HepG2 (cell line): ENCODE results near the gene SPRYD3. TPM values are rescaled to one million over a fixed set of nuclear protein-coding genes. Genes with fewer than 3 reads are reported as not detected.

Experiments used
- ATAC-seq: fragments of 200-7000 bp; cut with Tn5 transposase; 3 replicates; pipeline ENCODE4 v1.9.1; 2020; ENCODE audit warnings: mild to moderate bottlenecking, moderate library complexity
- BruUV-seq: library from RNA; stranded (reverse); fragments of 400-500 nt; replicated peaks from 2 replicates; lab custom pipeline; 2021; lab: Mats Ljungman, UMichigan
- CTCF ChIA-PET: fragments of 300-600 bp; formaldehyde crosslinking; extraction: SDS; loops from one replicate; lab custom pipeline; 2021; ENCODE audit warnings: low total read pairs, inconsistent platforms, low intra/inter-chr PET ratio; lab: Yijun Ruan, JAX
- POLR2A ChIA-PET: fragments of 350-600 bp; sonication (Branson Sonifier 250); formaldehyde crosslinking; loops from one replicate; lab custom pipeline; 2020; ENCODE audit warnings: antibody characterized with exemption, inconsistent platforms; lab: Yijun Ruan, JAX
- DNase-seq: peaks from one replicate; pipeline ENCODE4 v3.0.0-alpha.2; 2015; ENCODE audit warnings: low spot score
- FAIRE-seq: peaks from 3 replicates; lab custom pipeline; 2011; peaks lifted over from hg19 to GRCh38; lab: Jason Lieb, UNC
- H2AFZ ChIP-seq: one replicate; pipeline ENCODE4 v1.6.1; 2011; ENCODE audit warnings: low read length, inconsistent platforms
- H3K27ac ChIP-seq: fragments of 300-600 bp; 3 replicates; pipeline ENCODE4 v1.8.0; 2011; ENCODE audit warnings: mixed run types, mild to moderate bottlenecking, mixed read lengths, low read length, inconsistent platforms; ENCODE audit not compliant: insufficient read depth; ENCODE audit errors: extremely low read length
- H3K27me3 ChIP-seq, 2 experiments: fragments of 200-600 bp in 1 of 2; 2 replicates in 1 of 2; 3 replicates in 1 of 2; pipeline versions ENCODE4 v1.6.0 to v1.8.0; 2011; ENCODE audit warnings: low read length in 2 of 2, mild to moderate bottlenecking in 2 of 2, moderate library complexity in 2 of 2, inconsistent platforms in 1 of 2; ENCODE audit not compliant: insufficient read depth in 2 of 2, control insufficient read depth in 1 of 2
- H3K36me3 ChIP-seq, 2 experiments: fragments of 200-600 bp in 1 of 2; replicated peaks in 1 of 2; 2 replicates in 1 of 2; 3 replicates in 1 of 2; pipeline versions ENCODE4 v1.5.1 to v1.8.0; 2011; ENCODE audit warnings: low read length in 2 of 2, inconsistent platforms in 1 of 2; ENCODE audit not compliant: insufficient read depth in 2 of 2, control insufficient read depth in 1 of 2
- H3K4me1 ChIP-seq: 2 replicates; pipeline ENCODE4 v1.5.1; 2012; ENCODE audit warnings: low read length, inconsistent platforms; ENCODE audit not compliant: insufficient read depth
- H3K4me2 ChIP-seq: 2 replicates; pipeline ENCODE4 v1.6.0; 2011; ENCODE audit warnings: low read depth, low read length, inconsistent platforms
- H3K4me3 ChIP-seq, 3 experiments: fragments of 200-600 bp in 1 of 3; sonication (generic), shearing (Covaris generic) in 1 of 3; replicated peaks in 1 of 3; 2 replicates each; pipeline ENCODE4 v1.5.1; 2011 to 2016; ENCODE audit warnings: low read length in 3 of 3, inconsistent platforms in 2 of 3, low read depth in 2 of 3, mild to moderate bottlenecking in 2 of 3, control low read depth in 1 of 3, mixed read lengths in 1 of 3; ENCODE audit not compliant: insufficient read depth in 1 of 3
- H3K79me2 ChIP-seq: one replicate; pipeline ENCODE4 v1.6.1; 2011; ENCODE audit warnings: low read length, inconsistent platforms; ENCODE audit not compliant: insufficient read depth
- H3K9ac ChIP-seq: 2 replicates; pipeline ENCODE4 v1.6.0; 2011; ENCODE audit warnings: mild to moderate bottlenecking, low read depth, low read length, inconsistent platforms; ENCODE audit not compliant: insufficient read depth
- H3K9me3 ChIP-seq: 2 replicates; pipeline ENCODE4 v1.5.1; 2012; ENCODE audit warnings: mild to moderate bottlenecking, low read length
- H4K20me1 ChIP-seq: 2 replicates; pipeline ENCODE4 v1.6.0; 2011; ENCODE audit warnings: inconsistent platforms, mild to moderate bottlenecking, low read length, moderate library complexity; ENCODE audit not compliant: insufficient read depth
- CBX2 ChIP-seq, 2 experiments: fragments of 200-600 bp in 1 of 2; sonication (generic); formaldehyde crosslinking in 1 of 2; IDR thresholded peaks; 2 replicates each; pipeline versions ENCODE4 v1.7.0 to v1.8.1; 2018 to 2022; ENCODE audit warnings: low read depth in 2 of 2, low read length in 1 of 2, mild to moderate bottlenecking in 1 of 2, missing genetic modification reagents in 1 of 2
- KLF16 ChIP-seq, 2 experiments: sonication (generic) in 1 of 2; formaldehyde crosslinking in 1 of 2; IDR thresholded peaks; 2 replicates each; pipeline versions ENCODE4 v1.6.1 to v1.8.0; 2016 to 2023; ENCODE audit warnings: missing genetic modification reagents in 2 of 2, missing compliant biosample characterization in 1 of 2
- MED1 ChIP-seq: sonication (generic); formaldehyde crosslinking; IDR thresholded peaks from 2 replicates; pipeline ENCODE4 v1.4.0; 2020; ENCODE audit warnings: missing genetic modification reagents
- NAIF1 ChIP-seq: sonication (generic); formaldehyde crosslinking; IDR thresholded peaks from 2 replicates; pipeline ENCODE4 v1.5.0; 2020; ENCODE audit warnings: mild to moderate bottlenecking, missing genetic modification reagents, borderline replicate concordance
- SIN3A ChIP-seq: IDR thresholded peaks from 2 replicates; pipeline ENCODE4 v1.6.1; 2011; ENCODE audit warnings: low read depth, mild to moderate bottlenecking, control low read depth, low read length, borderline replicate concordance
- SMAD3 ChIP-seq: sonication (generic); formaldehyde crosslinking; IDR thresholded peaks from 2 replicates; pipeline ENCODE4 v1.4.0; 2020; ENCODE audit warnings: missing genetic modification reagents
- ZNF143 ChIP-seq: sonication (generic); formaldehyde crosslinking; IDR thresholded peaks from 2 replicates; pipeline ENCODE4 v1.4.0; 2020; ENCODE audit warnings: missing genetic modification reagents
- ZNF367 ChIP-seq: sonication (generic); formaldehyde crosslinking; IDR thresholded peaks from 2 replicates; pipeline ENCODE4 v1.4.0; 2020; ENCODE audit warnings: missing genetic modification reagents, borderline replicate concordance
- ZSCAN12 ChIP-seq: sonication (generic); formaldehyde crosslinking; IDR thresholded peaks from 2 replicates; pipeline ENCODE4 v1.9.0; 2021; ENCODE audit warnings: mild to moderate bottlenecking, missing genetic modification reagents
- WGBS: methylation state at CpG from one replicate; pipeline ENCODE4 v1.1.6; 2017; ENCODE audit warnings: low lambda C conversion rate; 5-methylcytosine and 5-hydroxymethylcytosine counted together
- in situ Hi-C: cut with HindIII; loops from 2 replicates; pipeline ENCODE4 v1.10.0; 2017; ENCODE audit warnings: low pct_unique_long_range_greater_than_20kb; ENCODE audit not compliant: extremely low pct_ligation_motif_present
- intact Hi-C: fragments of 100-400 bp; cut with micrococcal nuclease; formaldehyde crosslinking; loops from one replicate; pipeline ENCODE4 v1.10.0; 2022; ENCODE audit not compliant: unreplicated experiment
- polyA plus RNA-seq, 8 experiments: library from polyadenylated mRNA; depleted of rRNA in 3 of 8; stranded (reverse) in 7 of 8; unstranded in 1 of 8; fragments of >200 nt; fragmentation: Illumina TruSeq in 4 of 8; extraction: Trizol in 4 of 8; gene quantifications; 2 replicates each; pipeline versions ENCODE4 v1.2.1 to v1.2.3, GENCODE V29; 2011 to 2016; ENCODE audit warnings: low read depth in 4 of 8, missing spikeins in 1 of 8, mixed read lengths in 1 of 8; ENCODE audit not compliant: insufficient read depth in 1 of 8
- total RNA-seq, 5 experiments: library from RNA; depleted of rRNA; stranded (reverse); fragments of >200 nt; fragmentation: Illumina TruSeq; extraction: Trizol; gene quantifications; 2 replicates each; pipeline ENCODE4 v1.2.3, GENCODE V29; 2016; ENCODE audit warnings: low read depth in 1 of 5
- TF ChIP-seq, protein P1 (sequence below): sonication (generic); formaldehyde crosslinking; IDR thresholded peaks from 2 replicates; pipeline ENCODE4 v1.5.1; 2020; ENCODE audit warnings: mild to moderate bottlenecking, missing genetic modification reagents
- TF ChIP-seq, protein P2 (sequence below): sonication (generic); formaldehyde crosslinking; IDR thresholded peaks from 2 replicates; pipeline ENCODE4 v1.4.0; 2020; ENCODE audit warnings: missing genetic modification reagents
- TF ChIP-seq, protein P3 (sequence below): IDR thresholded peaks from 2 replicates; pipeline ENCODE4 v1.6.1; 2018; ENCODE audit warnings: missing genetic modification reagents

Gene SPRYD3
- total and polyA plus RNA-seq, 2 of the 13 experiments (the other 11 are each of a cell fraction or from before 2014, with no cell fraction given), result 9.0 to 9.2 TPM

DNA sequence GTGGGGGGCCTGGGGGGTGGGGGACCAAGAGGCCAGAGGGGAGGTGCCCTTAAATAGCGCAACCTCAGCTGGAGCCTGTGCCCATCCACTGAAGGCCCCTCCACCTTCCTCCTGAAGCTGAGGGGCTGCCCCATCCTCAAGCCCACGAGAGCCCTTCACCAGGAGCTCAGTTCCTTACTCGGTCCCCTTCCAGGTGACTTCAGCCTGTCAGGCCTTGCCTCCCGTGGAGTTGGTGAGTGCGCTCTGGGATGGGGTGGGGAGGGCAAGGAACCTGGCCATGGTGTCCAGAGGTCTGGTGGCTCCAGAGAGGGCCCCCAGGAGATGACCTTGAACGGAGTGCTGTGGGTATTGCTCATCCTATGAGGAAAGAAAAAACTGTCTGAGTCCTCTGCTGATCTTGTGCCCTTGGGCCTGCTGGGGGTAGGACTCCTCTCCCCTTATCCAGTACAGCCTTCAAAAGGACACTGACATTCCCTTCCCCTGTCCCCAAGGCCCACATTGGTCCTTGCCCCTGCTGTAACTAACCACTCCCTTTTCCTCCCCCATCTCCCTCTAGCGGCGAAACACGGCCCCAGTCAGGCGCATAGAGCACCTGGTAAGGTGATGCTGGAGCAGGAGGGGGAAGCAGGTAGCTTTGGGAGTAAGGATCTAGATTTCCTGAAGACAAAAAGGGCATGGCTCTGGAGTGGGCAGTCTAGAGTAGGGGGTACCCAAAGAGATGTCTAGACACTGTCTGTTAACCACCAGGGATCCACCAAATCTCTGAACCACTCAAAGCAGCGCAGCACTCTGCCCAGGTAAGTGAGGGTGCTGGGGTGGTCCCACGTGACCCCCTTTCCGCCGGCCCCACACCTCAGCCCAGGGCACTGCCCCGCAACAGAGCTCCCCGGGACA, 25.7 kb downstream of the SPRYD3 start:
- Histone ChIP-seq H3K4me2 (peak overlapping the region; percentile 71), H3K27ac (peak overlapping the region; percentile 69), H3K9ac (peak overlapping the region; percentile 66), H2AFZ (no peak overlapping the region), H3K36me3 (0 out of 5 replicates have a peak, but pooled peaks cover 0 to 7% of the 10 kb centered on the region in 2 experiments), H3K79me2 (peaks cover 18% of the 10 kb centered on the region), H3K27me3 (no peaks in the 10 kb centered on the region), H3K4me1 (peaks cover 49% of the 10 kb centered on the region), H3K4me3 (peak overlapping the region; percentile 52 to 73 (median 60); a peak in 5 of 6 replicates), H3K9me3 (no peaks in the 10 kb centered on the region), H4K20me1 (no peaks in the 10 kb centered on the region)
- intact Hi-C loops, result loop anchor here (1.0 kb wide), 1 partner anchor 8 kb away; no protein-coding TSS in a partner anchor
- FAIRE-seq, result peak; percentile 73
- POLR2A ChIA-PET, result interaction anchor here (1.1 to 8.3 kb wide), 11 partner anchors 7 to 134 kb away, joined by 3 to 83 read pairs (median 8); partner anchors contain the start of genes CSAD, EIF4B, SOAT2 and SPRYD3
- ATAC-seq, result peak; percentile 32
- DNase-seq, result peak; percentile 77
- CTCF ChIA-PET, result no interaction called here
- 23% methylated on average over 7 of the region's 16 CpGs for WGBS
- BruUV-seq, result TSS peak; percentile 44
- in situ Hi-C loops, result no loop called here
- no peak for TF ChIP-seq ZNF367
- TF ChIP-seq, protein P1, sequence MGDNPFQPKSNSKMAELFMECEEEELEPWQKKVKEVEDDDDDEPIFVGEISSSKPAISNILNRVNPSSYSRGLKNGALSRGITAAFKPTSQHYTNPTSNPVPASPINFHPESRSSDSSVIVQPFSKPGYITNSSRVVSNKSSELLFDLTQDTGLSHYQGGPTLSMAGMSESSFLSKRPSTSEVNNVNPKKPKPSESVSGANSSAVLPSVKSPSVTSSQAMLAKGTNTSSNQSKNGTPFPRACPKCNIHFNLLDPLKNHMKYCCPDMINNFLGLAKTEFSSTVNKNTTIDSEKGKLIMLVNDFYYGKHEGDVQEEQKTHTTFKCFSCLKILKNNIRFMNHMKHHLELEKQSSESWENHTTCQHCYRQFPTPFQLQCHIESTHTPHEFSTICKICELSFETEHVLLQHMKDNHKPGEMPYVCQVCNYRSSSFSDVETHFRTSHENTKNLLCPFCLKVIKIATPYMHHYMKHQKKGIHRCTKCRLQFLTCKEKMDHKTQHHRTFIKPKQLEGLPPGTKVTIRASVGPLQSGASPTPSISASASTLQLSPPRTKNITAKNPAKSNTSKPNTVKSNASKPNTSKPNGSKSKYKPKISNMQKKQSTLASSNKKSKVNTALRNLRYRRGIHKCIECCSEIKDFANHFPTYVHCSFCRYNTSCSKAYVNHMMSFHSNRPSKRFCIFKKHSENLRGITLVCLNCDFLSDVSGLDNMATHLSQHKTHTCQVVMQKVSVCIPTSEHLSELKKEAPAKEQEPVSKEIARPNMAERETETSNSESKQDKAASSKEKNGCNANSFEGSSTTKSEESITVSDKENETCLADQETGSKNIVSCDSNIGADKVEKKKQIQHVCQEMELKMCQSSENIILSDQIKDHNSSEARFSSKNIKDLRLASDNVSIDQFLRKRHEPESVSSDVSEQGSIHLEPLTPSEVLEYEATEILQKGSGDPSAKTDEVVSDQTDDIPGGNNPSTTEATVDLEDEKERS (CRISPR knock-in tag), result no peak
- no peak for TF ChIP-seq ZSCAN12 (CRISPR knock-in tag)
- TF ChIP-seq, protein P2, sequence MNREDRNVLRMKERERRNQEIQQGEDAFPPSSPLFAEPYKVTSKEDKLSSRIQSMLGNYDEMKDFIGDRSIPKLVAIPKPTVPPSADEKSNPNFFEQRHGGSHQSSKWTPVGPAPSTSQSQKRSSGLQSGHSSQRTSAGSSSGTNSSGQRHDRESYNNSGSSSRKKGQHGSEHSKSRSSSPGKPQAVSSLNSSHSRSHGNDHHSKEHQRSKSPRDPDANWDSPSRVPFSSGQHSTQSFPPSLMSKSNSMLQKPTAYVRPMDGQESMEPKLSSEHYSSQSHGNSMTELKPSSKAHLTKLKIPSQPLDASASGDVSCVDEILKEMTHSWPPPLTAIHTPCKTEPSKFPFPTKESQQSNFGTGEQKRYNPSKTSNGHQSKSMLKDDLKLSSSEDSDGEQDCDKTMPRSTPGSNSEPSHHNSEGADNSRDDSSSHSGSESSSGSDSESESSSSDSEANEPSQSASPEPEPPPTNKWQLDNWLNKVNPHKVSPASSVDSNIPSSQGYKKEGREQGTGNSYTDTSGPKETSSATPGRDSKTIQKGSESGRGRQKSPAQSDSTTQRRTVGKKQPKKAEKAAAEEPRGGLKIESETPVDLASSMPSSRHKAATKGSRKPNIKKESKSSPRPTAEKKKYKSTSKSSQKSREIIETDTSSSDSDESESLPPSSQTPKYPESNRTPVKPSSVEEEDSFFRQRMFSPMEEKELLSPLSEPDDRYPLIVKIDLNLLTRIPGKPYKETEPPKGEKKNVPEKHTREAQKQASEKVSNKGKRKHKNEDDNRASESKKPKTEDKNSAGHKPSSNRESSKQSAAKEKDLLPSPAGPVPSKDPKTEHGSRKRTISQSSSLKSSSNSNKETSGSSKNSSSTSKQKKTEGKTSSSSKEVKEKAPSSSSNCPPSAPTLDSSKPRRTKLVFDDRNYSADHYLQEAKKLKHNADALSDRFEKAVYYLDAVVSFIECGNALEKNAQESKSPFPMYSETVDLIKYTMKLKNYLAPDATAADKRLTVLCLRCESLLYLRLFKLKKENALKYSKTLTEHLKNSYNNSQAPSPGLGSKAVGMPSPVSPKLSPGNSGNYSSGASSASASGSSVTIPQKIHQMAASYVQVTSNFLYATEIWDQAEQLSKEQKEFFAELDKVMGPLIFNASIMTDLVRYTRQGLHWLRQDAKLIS, result no peak
- peak in 1 of 2 experiments; percentile 32; a peak in 1 of 4 replicates for TF ChIP-seq KLF16 (CRISPR knock-in tag; IDR thresholded peaks at IDR 0.05)
- TF ChIP-seq SIN3A, result no peak
- TF ChIP-seq CBX2 (IDR thresholded peaks at IDR 0.05; ENCODE audit: low read depth, low read length), result no peak
- no peak for TF ChIP-seq CBX2 (CRISPR knock-in tag; IDR thresholded peaks at IDR 0.05; ENCODE audit: low read depth)
- TF ChIP-seq, protein P3, sequence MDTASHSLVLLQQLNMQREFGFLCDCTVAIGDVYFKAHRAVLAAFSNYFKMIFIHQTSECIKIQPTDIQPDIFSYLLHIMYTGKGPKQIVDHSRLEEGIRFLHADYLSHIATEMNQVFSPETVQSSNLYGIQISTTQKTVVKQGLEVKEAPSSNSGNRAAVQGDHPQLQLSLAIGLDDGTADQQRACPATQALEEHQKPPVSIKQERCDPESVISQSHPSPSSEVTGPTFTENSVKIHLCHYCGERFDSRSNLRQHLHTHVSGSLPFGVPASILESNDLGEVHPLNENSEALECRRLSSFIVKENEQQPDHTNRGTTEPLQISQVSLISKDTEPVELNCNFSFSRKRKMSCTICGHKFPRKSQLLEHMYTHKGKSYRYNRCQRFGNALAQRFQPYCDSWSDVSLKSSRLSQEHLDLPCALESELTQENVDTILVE (CRISPR knock-in tag), result no peak
- no peak for TF ChIP-seq MED1 (CRISPR knock-in tag)
- 0 out of 2 replicates have a peak, but pooled peaks have one; percentile 39 for TF ChIP-seq NAIF1 (CRISPR knock-in tag)
- TF ChIP-seq ZNF143 (CRISPR knock-in tag), result no peak
- TF ChIP-seq SMAD3, result 0 out of 2 replicates have a peak, but pooled peaks have one; percentile 26
